HG03139 (cell line): ENCODE measurements around the gene BEST3.
"Not testable (repeated sequence)": the region's sequence is repeated elsewhere in the genome, so short reads cannot be mapped to it uniquely, and the experiment has no call there.

Source experiments
- ATAC-seq: cut with Tn5 transposase; IDR thresholded peaks from one replicate; pipeline ENCODE4 v1.9.1; 2021; ENCODE audit not compliant: unreplicated experiment

The BEST3 gene

GRCh38 chr12:69608114-69608513 lies 91.0 kb downstream of the BEST3 start:
- ATAC-seq, result no peak

DNA sequence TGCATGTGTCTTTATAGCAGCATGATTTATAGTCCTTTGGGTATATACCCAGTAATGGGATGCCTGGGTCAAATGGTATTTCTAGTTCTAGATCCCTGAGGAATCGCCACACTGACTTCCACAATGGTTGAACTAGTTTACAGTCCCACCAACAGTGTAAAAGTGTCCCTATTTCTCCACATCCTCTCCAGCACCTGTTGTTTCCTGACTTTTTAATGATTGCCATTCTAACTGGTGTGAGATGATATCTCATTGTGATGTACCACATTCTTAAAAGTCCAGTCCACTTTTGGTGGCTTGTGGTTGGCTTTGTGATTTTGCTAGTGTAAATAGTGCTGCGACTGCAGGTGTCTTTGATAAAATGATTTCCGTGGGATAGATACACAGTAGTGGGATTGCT lies 94.8 kb downstream of the BEST3 start:
- not testable (repeated sequence) for ATAC-seq
